Measurements from ENCODE around the gene RREB1. TPM values are rescaled to one million over a fixed set of nuclear protein-coding genes. Genes with fewer than 3 reads are reported as not detected.

Gene RREB1
- total and polyA plus RNA-seq, 5 donors: 7.8 to 40.4 (median 37.0) TPM

DNA sequence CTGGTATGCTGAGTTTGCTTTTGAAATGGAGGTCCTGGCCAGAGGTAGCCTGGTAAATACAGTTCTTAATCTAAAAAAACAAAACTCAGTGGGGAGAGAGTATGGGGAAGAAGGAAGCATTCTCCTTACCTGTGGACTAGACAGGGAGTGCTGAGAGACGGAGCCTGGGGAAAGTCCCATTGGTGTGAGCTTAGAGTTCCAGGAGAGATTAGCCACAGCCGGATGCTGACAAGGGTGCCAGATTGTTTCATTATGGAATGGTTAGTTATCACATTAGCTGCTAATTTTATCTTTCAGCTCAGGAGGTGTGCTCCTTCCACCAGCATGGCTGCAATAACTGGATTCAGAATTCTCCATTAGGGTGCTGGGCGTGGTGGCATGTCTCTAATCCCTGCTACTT is 75.9 kb downstream of the RREB1 start:
- no peak for DNase-seq
- 65% methylated on average over 3 of the region's 3 CpGs for WGBS
- Histone ChIP-seq H3K27me3 (ENCODE audit: control insufficient read depth, insufficient read depth) (no peaks in the 10 kb centered on the region), H3K4me3 (ENCODE audit: low read length) (no peak overlapping the region), H3K9me3 (ENCODE audit: control insufficient read depth, low read length) (no peaks in the 10 kb centered on the region), H3K27ac (ENCODE audit: low read length) (no peak overlapping the region), H3K4me1 (ENCODE audit: control insufficient read depth, insufficient read depth, low read length) (no peaks in the 10 kb centered on the region)
- intact Hi-C loops (cut with DNase I): no loop called here
- ATAC-seq: peak in 1 of 2 donors; percentile 28

DNA sequence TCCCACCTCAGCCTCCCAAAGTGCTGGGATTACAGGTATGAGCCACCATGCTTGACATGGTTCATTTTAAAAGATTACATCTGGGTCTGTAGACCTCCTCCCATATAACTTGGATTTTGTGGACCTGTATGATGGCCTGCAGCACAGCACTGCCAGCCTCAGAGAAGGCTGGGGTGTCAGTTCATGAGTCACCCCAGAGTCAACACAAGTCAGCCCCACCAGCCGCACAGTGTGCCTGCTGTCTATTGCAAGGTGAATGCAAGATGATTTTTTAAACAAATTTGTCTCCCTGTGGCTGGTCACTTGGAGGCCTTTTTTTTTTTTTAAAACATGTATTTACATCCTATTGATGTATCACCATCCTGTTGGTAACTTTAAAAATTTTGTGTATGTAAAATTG is 76.7 kb downstream of the RREB1 start:
- Histone ChIP-seq H3K4me3 (ENCODE audit: low read length) (no peak overlapping the region), H3K27me3 (ENCODE audit: control insufficient read depth, insufficient read depth) (no peaks in the 10 kb centered on the region), H3K27ac (ENCODE audit: low read length) (no peak overlapping the region), H3K4me1 (ENCODE audit: control insufficient read depth, insufficient read depth, low read length) (no peaks in the 10 kb centered on the region), H3K9me3 (ENCODE audit: control insufficient read depth, low read length) (no peaks in the 10 kb centered on the region)
- WGBS: 94% methylated on average over 1 of the region's 1 CpG
- intact Hi-C loops (cut with DNase I): no loop called here
- ATAC-seq (no peak), DNase-seq (no peak)

DNA sequence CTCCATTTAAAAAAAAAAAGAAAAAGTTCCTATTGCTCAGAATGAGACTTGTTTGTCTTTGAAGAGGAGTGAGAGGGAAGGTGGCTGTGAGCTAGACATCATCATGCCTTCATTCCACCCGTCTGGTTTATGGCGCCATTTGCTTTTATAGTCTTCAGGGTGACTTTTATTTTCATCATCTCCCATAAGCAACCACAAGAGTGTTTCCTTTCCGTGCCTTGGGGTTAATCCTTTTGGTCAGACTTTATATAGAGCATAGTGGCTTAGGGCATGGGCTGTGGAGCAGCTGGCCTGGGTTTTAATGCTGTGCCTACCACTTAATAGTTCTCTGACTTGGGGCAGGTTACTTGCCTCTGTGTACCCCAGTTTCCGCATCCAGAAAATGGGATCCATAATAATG is 77.8 kb downstream of the RREB1 start:
- H3K4me3 ChIP-seq (ENCODE audit: low read length): no peak overlapping the region
- no peaks in the 10 kb centered on the region for H3K27me3 ChIP-seq (ENCODE audit: control insufficient read depth, insufficient read depth)
- H3K9me3 ChIP-seq (ENCODE audit: control insufficient read depth, low read length): no peaks in the 10 kb centered on the region
- WGBS: 96% methylated on average over 4 of the region's 4 CpGs
- no peaks in the 10 kb centered on the region for H3K4me1 ChIP-seq (ENCODE audit: control insufficient read depth, insufficient read depth, low read length)
- DNase-seq (no peak), ATAC-seq (no peak)
- intact Hi-C loops (cut with DNase I): no loop called here
- no peak overlapping the region for H3K27ac ChIP-seq (ENCODE audit: low read length)

DNA sequence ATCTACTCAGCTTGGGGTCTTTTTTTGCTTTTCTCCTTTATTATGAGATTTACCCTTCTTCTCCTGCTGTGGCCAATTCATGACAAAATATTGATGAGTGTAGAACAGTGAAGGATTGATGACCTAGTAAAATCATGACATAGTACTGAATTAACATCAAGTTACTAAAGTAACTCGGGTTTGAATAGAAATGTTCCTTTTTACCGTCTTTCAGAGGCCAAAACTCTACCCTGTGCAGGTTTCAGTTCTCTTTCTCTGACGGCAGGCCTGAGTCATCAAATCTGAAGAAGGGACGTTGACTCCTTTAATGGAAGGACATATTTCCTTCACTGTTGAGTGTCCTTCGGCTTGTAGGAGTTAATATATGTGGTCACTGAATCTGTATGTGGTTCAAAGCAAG is 80.7 kb downstream of the RREB1 start:
- intact Hi-C loops (cut with DNase I): no loop called here
- DNase-seq: no peak
- H3K4me1 ChIP-seq (ENCODE audit: control insufficient read depth, insufficient read depth, low read length): no peaks in the 10 kb centered on the region
- H3K9me3 ChIP-seq (ENCODE audit: control insufficient read depth, low read length): no peaks in the 10 kb centered on the region
- H3K27ac ChIP-seq (ENCODE audit: low read length): no peak overlapping the region
- no peak overlapping the region for H3K4me3 ChIP-seq (ENCODE audit: low read length)
- H3K27me3 ChIP-seq (ENCODE audit: control insufficient read depth, insufficient read depth): no peaks in the 10 kb centered on the region
- peak in 1 of 2 donors; percentile 33 for ATAC-seq
- 85% methylated on average over 5 of the region's 5 CpGs for WGBS

- DNase-seq (no peak), ATAC-seq (peak in 1 of 2 donors; percentile 55)
- Histone ChIP-seq H3K27ac (ENCODE audit: low read length) (peak overlapping the region; percentile 15), H3K9me3 (ENCODE audit: control insufficient read depth, low read length) (no peaks in the 10 kb centered on the region), H3K27me3 (ENCODE audit: control insufficient read depth, insufficient read depth) (no peaks in the 10 kb centered on the region), H3K4me3 (ENCODE audit: low read length) (no peak overlapping the region), H3K4me1 (ENCODE audit: control insufficient read depth, insufficient read depth, low read length) (no peaks in the 10 kb centered on the region)
- intact Hi-C loops (cut with DNase I): no loop called here
- WGBS: 83% methylated on average over 9 of the region's 9 CpGs
Observed at GRCh38 chr6:7189101-7189758, 81.5 kb downstream of the RREB1 start.

DNA sequence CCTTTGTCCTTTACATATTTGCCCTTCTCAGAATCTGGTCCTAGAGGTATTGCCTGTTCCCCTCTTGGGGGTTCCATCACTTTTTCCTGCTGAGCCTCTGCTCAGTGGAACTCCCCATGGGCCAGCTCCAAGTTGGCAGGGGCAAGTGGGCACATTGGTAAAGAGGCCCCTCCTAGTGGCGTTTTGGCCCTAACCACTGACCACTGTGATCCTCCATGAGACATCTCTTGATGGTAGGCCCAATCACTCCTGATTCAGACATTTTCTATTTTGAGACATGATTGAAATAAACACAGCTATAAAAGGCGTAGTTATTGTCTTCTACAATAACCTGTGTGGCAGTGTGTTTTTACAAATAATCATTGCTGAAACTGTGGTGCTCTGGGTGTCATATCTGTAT is 83.0 kb downstream of the RREB1 start:
- ATAC-seq: no peak
- H3K9me3 ChIP-seq (ENCODE audit: control insufficient read depth, low read length): no peaks in the 10 kb centered on the region
- WGBS: 91% methylated on average over 2 of the region's 2 CpGs
- H3K27me3 ChIP-seq (ENCODE audit: control insufficient read depth, insufficient read depth): no peaks in the 10 kb centered on the region
- intact Hi-C loops (cut with DNase I): no loop called here
- no peak overlapping the region for H3K27ac ChIP-seq (ENCODE audit: low read length)
- H3K4me3 ChIP-seq (ENCODE audit: low read length): no peak overlapping the region
- peaks cover 1% of the 10 kb centered on the region for H3K4me1 ChIP-seq (ENCODE audit: control insufficient read depth, insufficient read depth, low read length)
- DNase-seq: no peak

- Histone ChIP-seq H3K27me3 (ENCODE audit: control insufficient read depth, insufficient read depth) (no peaks in the 10 kb centered on the region), H3K4me3 (ENCODE audit: low read length) (no peak overlapping the region), H3K27ac (ENCODE audit: low read length) (no peak overlapping the region), H3K9me3 (ENCODE audit: control insufficient read depth, low read length) (no peaks in the 10 kb centered on the region), H3K4me1 (ENCODE audit: control insufficient read depth, insufficient read depth, low read length) (peaks cover 3% of the 10 kb centered on the region)
- WGBS: over 99% methylated on average over 2 of the region's 2 CpGs
- no peak for DNase-seq
- no peak for ATAC-seq
- intact Hi-C loops (cut with DNase I): no loop called here
Observed at GRCh38 chr6:7193122-7193521, 85.4 kb downstream of the RREB1 start.

- H3K27me3 ChIP-seq (ENCODE audit: control insufficient read depth, insufficient read depth): no peaks in the 10 kb centered on the region
- no peak overlapping the region for H3K27ac ChIP-seq (ENCODE audit: low read length)
- 90% methylated on average over 3 of the region's 3 CpGs for WGBS
- intact Hi-C loops (cut with DNase I): no loop called here
- H3K4me3 ChIP-seq (ENCODE audit: low read length): no peak overlapping the region
- ATAC-seq: no peak
- no peaks in the 10 kb centered on the region for H3K9me3 ChIP-seq (ENCODE audit: control insufficient read depth, low read length)
- DNase-seq: no peak
- H3K4me1 ChIP-seq (ENCODE audit: control insufficient read depth, insufficient read depth, low read length): peaks cover 3% of the 10 kb centered on the region
Observed at GRCh38 chr6:7194657-7195056, 86.9 kb downstream of the RREB1 start.

GRCh38 chr6:7195339-7196018 is 87.7 kb downstream of the RREB1 start:
- ATAC-seq (peak; percentile 16 to 19), DNase-seq (no peak)
- Histone ChIP-seq H3K4me3 (ENCODE audit: low read length) (no peak overlapping the region), H3K27me3 (ENCODE audit: control insufficient read depth, insufficient read depth) (no peaks in the 10 kb centered on the region), H3K9me3 (ENCODE audit: control insufficient read depth, low read length) (no peaks in the 10 kb centered on the region), H3K4me1 (ENCODE audit: control insufficient read depth, insufficient read depth, low read length) (peaks cover 3% of the 10 kb centered on the region), H3K27ac (ENCODE audit: low read length) (no peak overlapping the region)
- 68% methylated on average over 9 of the region's 9 CpGs for WGBS
- intact Hi-C loops (cut with DNase I): no loop called here

DNA sequence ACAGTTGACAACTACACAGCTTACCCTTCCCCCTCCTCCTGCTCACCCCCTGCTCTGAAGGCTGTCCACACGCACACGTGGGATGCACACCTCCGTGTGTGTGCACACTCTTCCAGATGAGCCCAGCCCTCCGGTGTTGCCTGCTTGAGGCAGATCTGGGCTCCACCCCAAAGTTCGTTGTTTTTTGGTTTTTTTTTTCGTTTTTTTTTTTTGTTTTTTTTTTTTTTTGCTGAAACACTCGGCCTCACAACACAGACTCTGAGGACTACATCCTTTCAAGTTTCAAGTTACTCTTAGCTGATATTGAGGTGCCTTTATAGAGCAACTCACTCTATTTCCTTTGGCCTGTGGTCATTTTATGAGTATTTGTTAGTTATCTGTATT is 88.2 kb downstream of the RREB1 start:
- Histone ChIP-seq H3K9me3 (ENCODE audit: control insufficient read depth, low read length) (no peaks in the 10 kb centered on the region), H3K4me1 (ENCODE audit: control insufficient read depth, insufficient read depth, low read length) (peaks cover 3% of the 10 kb centered on the region), H3K4me3 (ENCODE audit: low read length) (no peak overlapping the region), H3K27ac (ENCODE audit: low read length) (no peak overlapping the region), H3K27me3 (ENCODE audit: control insufficient read depth, insufficient read depth) (no peaks in the 10 kb centered on the region)
- intact Hi-C loops (cut with DNase I): no loop called here
- WGBS: 35% methylated on average over 7 of the region's 7 CpGs
- ATAC-seq: peak; percentile 67 to 74
- no peak for DNase-seq

DNA sequence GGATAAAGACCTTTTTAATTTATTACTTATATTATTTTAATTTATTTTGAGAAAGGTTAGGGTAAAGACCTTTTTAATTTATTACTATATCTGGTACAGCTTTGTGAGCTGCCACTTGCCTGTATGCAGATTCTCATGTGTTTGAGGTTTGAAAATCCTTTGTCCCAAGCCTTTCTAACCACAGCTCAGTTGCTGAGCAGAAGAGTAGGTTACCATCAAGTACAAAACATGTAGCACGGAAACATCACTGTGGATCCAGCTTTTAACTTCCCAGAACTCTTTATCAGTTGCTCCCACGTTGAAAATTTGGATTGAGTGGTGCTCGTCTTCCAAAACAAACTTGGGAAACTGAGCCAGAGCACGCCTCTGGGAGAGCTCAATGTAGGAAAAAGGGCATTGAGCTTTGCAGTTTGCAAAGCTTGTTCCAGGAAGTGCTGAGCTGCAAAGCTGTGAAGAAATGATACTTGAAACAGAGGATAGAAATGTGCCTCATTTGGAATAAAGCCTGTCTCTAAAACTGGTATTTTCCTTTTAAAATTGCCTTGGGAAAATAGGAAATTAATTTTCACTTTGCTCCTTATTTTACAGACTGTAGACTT is 89.0 kb downstream of the RREB1 start:
- H3K4me1 ChIP-seq (ENCODE audit: control insufficient read depth, insufficient read depth, low read length): peaks cover 3% of the 10 kb centered on the region
- no peak overlapping the region for H3K27ac ChIP-seq (ENCODE audit: low read length)
- no peak overlapping the region for H3K4me3 ChIP-seq (ENCODE audit: low read length)
- intact Hi-C loops (cut with DNase I): no loop called here
- no peak for DNase-seq
- no peaks in the 10 kb centered on the region for H3K9me3 ChIP-seq (ENCODE audit: control insufficient read depth, low read length)
- peak; percentile 49 to 55 for ATAC-seq
- no peaks in the 10 kb centered on the region for H3K27me3 ChIP-seq (ENCODE audit: control insufficient read depth, insufficient read depth)
- WGBS: 61% methylated on average over 4 of the region's 4 CpGs

Measured in right cardiac atrium (tissue), 5 donors.